Ascending aorta (tissue), 2 donors: ENCODE results near the gene ZFHX2. TPM values are rescaled to one million over a fixed set of nuclear protein-coding genes. Genes with fewer than 3 reads are reported as not detected.

Source experiments
- DNase-seq, 2 donors: peaks; one replicate each; pipeline ENCODE4 v3.0.0-alpha.2; 2019; ENCODE audit warnings: low spot score in 2 of 2
- H3K27ac ChIP-seq, 2 donors: fragments of 200-600 bp; sonication (generic); one replicate each; pipeline ENCODE4 v1.5.1; 2016 to 2017; ENCODE audit warnings: mild to moderate bottlenecking in 1 of 2
- H3K27me3 ChIP-seq: fragments of 200-600 bp; sonication (generic); one replicate; pipeline ENCODE4 v1.5.1; 2017
- H3K36me3 ChIP-seq, 2 donors: fragments of 200-600 bp; sonication (generic); one replicate each; pipeline ENCODE4 v1.5.1; 2016
- H3K4me1 ChIP-seq, 2 donors: fragments of 200-600 bp; sonication (generic); one replicate each; pipeline ENCODE4 v1.5.1; 2016 to 2017; ENCODE audit warnings: mild to moderate bottlenecking in 1 of 2
- H3K4me3 ChIP-seq, 2 donors: fragments of 200-600 bp; sonication (generic); one replicate each; pipeline ENCODE4 v1.5.1; 2016 to 2017; ENCODE audit warnings: mild to moderate bottlenecking in 1 of 2
- H3K9me3 ChIP-seq, 2 donors: fragments of 200-600 bp; sonication (generic); one replicate each; pipeline ENCODE4 v1.5.1; 2016
- CTCF ChIP-seq, 3 experiments: fragments of 200-600 bp in 2 of 3; fragments of 450-650 bp in 1 of 3; sonication (generic) in 2 of 3; IDR thresholded peaks; one replicate each; pipeline ENCODE4 v1.5.1; 2016 to 2019; ENCODE audit warnings: antibody characterized with exemption in 3 of 3, mild to moderate bottlenecking in 1 of 3, moderate library complexity in 1 of 3
- intact Hi-C: fragments of 100-400 bp; cut with DNase I; formaldehyde crosslinking; loops from one replicate; pipeline ENCODE4 v1.15.1; 2023
- total RNA-seq: library from RNA; depleted of rRNA; stranded (reverse); fragments of >200 nt; gene quantifications from one replicate; pipeline ENCODE4 v1.1.0, GENCODE V29; 2016

The ZFHX2 gene
- total RNA-seq, 1 donor from 2014 or later, result 1.3 TPM

GRCh38 chr14:23524954-23525353 is 26.6 kb downstream of the ZFHX2 start:
- no peak for DNase-seq
- H3K4me1 ChIP-seq, result no peaks in the 10 kb centered on the region

DNA sequence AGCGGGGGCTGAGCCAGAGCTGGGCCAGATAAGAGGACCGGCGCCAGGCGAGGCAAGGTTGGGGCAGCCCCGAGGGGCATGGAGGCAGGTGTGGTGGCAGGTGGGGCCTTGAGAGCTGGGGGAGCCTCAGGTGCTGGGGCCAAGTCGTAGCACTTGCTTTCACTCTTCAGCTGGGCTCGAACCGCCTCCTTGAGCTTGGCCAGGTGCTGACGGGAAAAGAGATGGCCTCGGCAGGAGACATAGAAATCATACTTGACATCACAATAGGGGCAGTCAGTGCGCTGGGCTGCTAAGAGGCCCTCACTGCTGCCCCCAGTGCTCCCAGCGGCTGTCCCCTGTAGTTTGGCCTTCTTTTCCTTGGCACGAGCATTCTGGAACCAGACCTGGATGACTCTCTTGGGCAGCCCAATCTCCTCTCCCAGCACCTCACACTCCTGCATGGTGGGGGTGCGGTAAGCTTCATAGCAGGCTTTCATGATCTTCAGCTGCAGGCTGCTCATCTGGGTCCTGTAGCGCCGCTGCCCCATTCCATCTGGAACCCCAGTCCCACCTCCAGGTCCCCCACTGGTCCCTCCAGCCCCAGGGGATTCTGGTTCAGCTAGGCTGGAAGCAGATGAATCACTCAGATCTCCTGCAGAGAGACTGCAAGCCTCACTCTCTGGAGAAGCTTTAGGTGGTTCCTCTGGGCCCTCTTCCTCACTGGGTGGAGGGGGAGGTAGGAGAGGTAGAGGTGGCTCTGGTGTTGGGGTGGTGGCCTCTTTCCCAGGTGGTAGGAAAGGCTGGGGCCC is 28.1 kb downstream of the ZFHX2 start:
- no peak for DNase-seq
- H3K4me3 ChIP-seq, result no peak overlapping the region
- H3K4me1 ChIP-seq, result no peaks in the 10 kb centered on the region
- no peak overlapping the region for H3K27ac ChIP-seq
- intact Hi-C loops, result no loop called here
- peaks cover 0 to 3% of the 10 kb centered on the region in 2 donors for H3K36me3 ChIP-seq
- TF ChIP-seq CTCF (IDR thresholded peaks at IDR 0.05), result no peak
- no peaks in the 10 kb centered on the region for H3K9me3 ChIP-seq
- no peaks in the 10 kb centered on the region for H3K27me3 ChIP-seq

More at GRCh38 chr14:23524954-23525353, 26.6 kb downstream of the ZFHX2 start:
- intact Hi-C loops, result no loop called here
- Histone ChIP-seq H3K4me3 (no peak overlapping the region), H3K9me3 (no peaks in the 10 kb centered on the region), H3K27me3 (no peaks in the 10 kb centered on the region), H3K36me3 (peaks cover 0 to 3% of the 10 kb centered on the region in 2 donors), H3K27ac (no peak overlapping the region)
- TF ChIP-seq CTCF (IDR thresholded peaks at IDR 0.05), result no peak

DNA sequence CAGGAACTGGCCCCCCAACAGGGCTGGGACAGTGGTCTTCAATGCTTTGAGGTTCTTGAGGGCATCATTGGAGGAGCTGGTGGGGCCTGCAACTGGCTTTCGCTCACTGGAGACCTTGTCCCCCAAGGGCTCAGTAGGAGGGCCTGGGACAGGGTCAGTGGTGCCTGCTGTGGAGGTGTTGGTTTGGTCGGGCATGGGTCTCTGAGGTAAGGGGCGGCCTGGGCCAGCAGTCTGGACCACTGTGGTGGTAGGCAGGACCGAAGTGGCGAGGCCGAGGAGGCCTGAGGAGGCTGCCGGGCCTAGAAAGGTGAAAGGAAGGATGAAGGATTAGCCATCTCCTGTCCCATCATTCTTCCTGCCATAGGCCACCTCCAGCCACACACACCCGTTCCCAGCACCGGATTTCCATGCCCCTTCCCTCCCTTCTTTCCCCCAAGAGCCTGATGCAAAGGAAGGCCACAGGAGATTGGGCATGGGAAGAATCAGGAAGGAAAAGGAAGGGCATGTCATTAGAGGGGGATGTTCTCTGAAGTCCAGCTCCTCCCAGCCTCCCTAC is 28.8 kb downstream of the ZFHX2 start:
- intact Hi-C loops, result no loop called here
- DNase-seq, result no peak
- Histone ChIP-seq H3K9me3 (no peaks in the 10 kb centered on the region), H3K4me1 (no peaks in the 10 kb centered on the region), H3K4me3 (no peak overlapping the region), H3K27me3 (no peaks in the 10 kb centered on the region), H3K27ac (no peak overlapping the region), H3K36me3 (peaks cover 0 to 3% of the 10 kb centered on the region in 2 donors)
- TF ChIP-seq CTCF (IDR thresholded peaks at IDR 0.05), result no peak

GRCh38 chr14:23521785-23522640 is 29.6 kb downstream of the ZFHX2 start:
- Histone ChIP-seq H3K27ac (no peak overlapping the region), H3K4me3 (no peak overlapping the region), H3K4me1 (no peaks in the 10 kb centered on the region), H3K36me3 (peaks cover 0 to 3% of the 10 kb centered on the region in 2 donors), H3K9me3 (no peaks in the 10 kb centered on the region), H3K27me3 (no peaks in the 10 kb centered on the region)
- intact Hi-C loops, result no loop called here
- DNase-seq, result no peak
- TF ChIP-seq CTCF (IDR thresholded peaks at IDR 0.05), result no peak

GRCh38 chr14:23520899-23521533 is 30.5 kb downstream of the ZFHX2 start:
- Histone ChIP-seq H3K4me3 (no peak overlapping the region), H3K27me3 (no peaks in the 10 kb centered on the region), H3K36me3 (peaks cover 0 to 3% of the 10 kb centered on the region in 2 donors), H3K9me3 (no peaks in the 10 kb centered on the region), H3K27ac (no peak overlapping the region), H3K4me1 (no peaks in the 10 kb centered on the region)
- TF ChIP-seq CTCF (IDR thresholded peaks at IDR 0.05), result no peak
- DNase-seq, result no peak
- intact Hi-C loops, result no loop called here
